ENCODE results near the gene MAP1LC3A.

Gene MAP1LC3A

DNA sequence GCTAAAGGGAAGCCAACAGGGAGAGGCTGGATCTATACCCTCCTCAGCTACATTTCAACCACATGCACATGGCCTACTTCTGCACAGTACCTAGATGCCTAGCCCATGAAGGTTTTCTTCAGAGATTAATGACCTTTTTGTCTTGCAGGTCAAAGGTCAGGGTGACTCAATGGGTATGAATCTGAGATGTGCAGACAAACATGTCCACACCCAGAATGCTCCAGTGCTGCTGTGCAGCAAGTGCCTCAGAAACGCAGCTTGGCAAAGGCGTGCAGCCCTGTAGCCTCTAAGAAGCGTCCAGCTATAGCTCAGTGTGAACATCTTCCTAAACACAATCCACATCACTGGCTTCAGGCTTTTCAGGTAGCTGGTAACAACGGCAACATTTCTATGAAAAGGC lies 24.4 kb downstream of the MAP1LC3A start:
- no peak for DNase-seq (ENCODE audit: low read depth, low spot score)
- Histone ChIP-seq H3K27me3 (ENCODE audit: control insufficient read depth, insufficient read depth, low read length) (0 out of 2 replicates have a peak, but pooled peaks cover 1% of the 10 kb centered on the region), H3K36me3 (ENCODE audit: control insufficient read depth, insufficient read depth, low read length) (0 out of 2 replicates have a peak, but pooled peaks cover 2% of the 10 kb centered on the region), H3K4me1 (ENCODE audit: control insufficient read depth, insufficient read depth, low read length) (no peaks in the 10 kb centered on the region), H3K9me3 (ENCODE audit: control insufficient read depth, insufficient read depth, low read length) (no peaks in the 10 kb centered on the region), H3K4me3 (ENCODE audit: low read length) (no peak overlapping the region; the same call in 1 of the 2 replicates), H3K27ac (ENCODE audit: low read length) (no peak overlapping the region)
- no CpG with 5 or more reads among the region's 4 CpGs for WGBS (ENCODE audit: insufficient coverage, insufficient read length)

DNA sequence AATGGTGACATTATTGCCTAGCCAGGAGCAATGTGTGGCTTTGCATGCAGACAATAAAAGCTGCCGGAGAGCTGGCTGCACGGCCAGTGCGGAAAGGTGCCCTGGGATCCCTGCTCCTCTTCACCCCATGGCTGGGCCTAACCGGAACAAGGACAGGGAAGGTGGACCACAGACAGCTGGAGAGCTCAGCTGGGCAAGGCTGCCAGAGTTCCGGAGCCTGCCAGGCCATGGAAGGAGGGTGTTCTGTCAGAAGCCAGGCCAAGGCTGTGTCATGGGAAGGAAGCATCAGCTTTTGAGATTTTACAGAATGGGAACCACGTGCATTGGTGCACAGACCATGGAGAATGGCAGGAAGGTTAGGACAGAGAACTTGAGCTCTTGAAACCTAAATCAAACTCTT lies 25.0 kb downstream of the MAP1LC3A start:
- Histone ChIP-seq H3K27ac (ENCODE audit: low read length) (no peak overlapping the region), H3K4me3 (ENCODE audit: low read length) (no peak overlapping the region), H3K36me3 (ENCODE audit: control insufficient read depth, insufficient read depth, low read length) (0 out of 2 replicates have a peak, but pooled peaks cover 2% of the 10 kb centered on the region), H3K27me3 (ENCODE audit: control insufficient read depth, insufficient read depth, low read length) (0 out of 2 replicates have a peak, but pooled peaks cover 1% of the 10 kb centered on the region), H3K4me1 (ENCODE audit: control insufficient read depth, insufficient read depth, low read length) (no peaks in the 10 kb centered on the region), H3K9me3 (ENCODE audit: control insufficient read depth, insufficient read depth, low read length) (no peaks in the 10 kb centered on the region)
- no CpG with 5 or more reads among the region's 6 CpGs for WGBS (ENCODE audit: insufficient coverage, insufficient read length)
- no peak for DNase-seq (ENCODE audit: low read depth, low spot score)

DNA sequence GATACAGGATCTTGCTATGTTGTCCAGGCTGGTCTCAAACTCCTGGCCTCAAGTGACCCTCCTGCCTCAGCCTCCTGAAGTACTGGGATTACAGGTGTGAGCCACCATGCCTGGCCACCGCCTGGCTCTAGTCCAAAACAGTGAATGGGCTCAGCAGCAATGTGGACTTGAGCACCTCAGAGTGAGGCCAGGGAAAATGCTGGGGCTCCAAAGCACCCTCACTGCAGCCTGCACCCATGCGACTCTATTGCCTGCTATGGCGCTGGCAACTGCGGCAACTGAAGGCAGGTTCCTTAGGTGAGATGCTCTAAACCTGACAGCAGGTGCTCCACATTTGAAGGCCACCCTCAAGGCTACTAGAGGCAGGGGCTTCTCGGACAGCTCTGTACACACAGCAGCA lies 26.5 kb downstream of the MAP1LC3A start:
- 0 out of 2 replicates have a peak, but pooled peaks cover 1% of the 10 kb centered on the region for H3K27me3 ChIP-seq (ENCODE audit: control insufficient read depth, insufficient read depth, low read length)
- 0 out of 2 replicates have a peak, but pooled peaks cover 2% of the 10 kb centered on the region for H3K36me3 ChIP-seq (ENCODE audit: control insufficient read depth, insufficient read depth, low read length)
- H3K27ac ChIP-seq (ENCODE audit: low read length), result no peak overlapping the region
- no peak for DNase-seq (ENCODE audit: low read depth, low spot score)
- H3K4me1 ChIP-seq (ENCODE audit: control insufficient read depth, insufficient read depth, low read length), result no peaks in the 10 kb centered on the region
- H3K9me3 ChIP-seq (ENCODE audit: control insufficient read depth, insufficient read depth, low read length), result no peaks in the 10 kb centered on the region
- WGBS (ENCODE audit: insufficient coverage, insufficient read length), result no CpG with 5 or more reads among the region's 5 CpGs
- no peak overlapping the region for H3K4me3 ChIP-seq (ENCODE audit: low read length)

DNA sequence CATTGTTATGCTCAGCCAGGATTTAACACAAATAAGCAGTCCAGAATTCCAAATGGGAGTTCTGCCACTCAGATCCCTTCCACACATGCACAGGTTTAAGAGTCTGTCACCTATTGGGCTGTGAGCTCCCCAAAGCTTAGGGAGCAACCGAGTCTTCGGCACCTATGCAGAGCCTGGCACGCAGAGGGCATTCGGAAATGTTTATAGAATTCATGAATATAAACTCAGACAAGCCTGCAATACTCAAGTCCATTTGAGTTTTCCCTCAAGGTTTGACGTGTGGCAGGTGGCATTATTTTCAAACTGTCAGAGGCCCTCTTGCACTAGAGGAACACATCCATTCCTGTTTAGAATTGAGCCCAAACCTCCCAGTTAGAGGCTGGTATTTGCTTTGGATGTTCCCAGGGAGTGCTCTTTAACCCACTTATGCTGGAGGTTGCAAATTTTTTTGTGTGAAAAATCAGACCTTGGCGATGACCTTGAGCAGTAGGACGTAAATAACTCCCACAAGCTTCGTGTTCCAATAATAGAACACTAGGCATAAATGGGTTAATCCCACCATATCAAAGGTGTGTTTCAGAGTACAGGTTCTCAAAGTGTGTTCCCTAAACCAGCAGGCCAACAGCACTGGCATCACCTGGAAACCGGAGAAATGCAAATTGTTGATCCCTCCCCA lies 28.1 kb downstream of the MAP1LC3A start:
- Histone ChIP-seq H3K27me3 (ENCODE audit: control insufficient read depth, insufficient read depth, low read length) (0 out of 2 replicates have a peak, but pooled peaks cover 1% of the 10 kb centered on the region), H3K4me1 (ENCODE audit: control insufficient read depth, insufficient read depth, low read length) (no peaks in the 10 kb centered on the region), H3K27ac (ENCODE audit: low read length) (no peak overlapping the region), H3K36me3 (ENCODE audit: control insufficient read depth, insufficient read depth, low read length) (0 out of 2 replicates have a peak, but pooled peaks cover 2% of the 10 kb centered on the region), H3K9me3 (ENCODE audit: control insufficient read depth, insufficient read depth, low read length) (no peaks in the 10 kb centered on the region), H3K4me3 (ENCODE audit: low read length) (no peak overlapping the region)
- no peak for DNase-seq (ENCODE audit: low read depth, low spot score)
- WGBS (ENCODE audit: insufficient coverage, insufficient read length), result no CpG with 5 or more reads among the region's 9 CpGs

DNA sequence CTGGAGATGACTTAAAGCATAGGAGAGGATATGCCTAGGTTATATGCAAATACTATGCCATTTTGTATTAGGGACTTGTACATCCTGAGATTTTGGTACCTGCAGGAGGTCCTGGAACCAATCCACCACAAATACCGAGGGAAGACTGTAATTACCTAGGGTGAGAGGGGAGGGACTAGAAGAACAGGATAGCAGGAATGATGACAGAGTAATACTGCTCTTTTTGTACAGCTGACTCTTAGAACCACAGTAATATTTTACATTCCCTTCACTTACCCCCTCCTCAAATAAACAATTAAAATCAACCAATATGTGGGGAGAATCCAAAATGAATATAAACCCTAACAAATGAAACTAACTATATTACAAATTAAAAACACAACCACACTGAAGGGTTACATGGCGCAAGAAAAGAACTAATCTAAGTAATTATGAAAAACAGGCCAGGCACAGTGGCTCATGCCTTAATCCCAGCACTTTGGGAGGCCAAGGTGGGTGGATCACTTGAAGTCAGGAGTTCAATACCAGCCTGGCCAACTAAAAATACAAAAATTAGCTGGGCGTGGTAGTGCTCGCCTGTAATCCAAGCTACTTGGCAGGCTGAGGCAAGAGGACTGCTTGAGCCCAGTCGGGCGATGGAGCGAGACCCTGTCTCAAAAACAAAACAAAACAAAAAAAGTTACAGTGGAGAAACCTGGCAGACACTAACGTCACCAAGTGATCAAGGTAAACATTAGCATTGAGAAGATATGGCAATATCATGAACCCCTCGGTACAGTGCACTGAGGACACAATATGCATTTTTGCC lies 37.1 kb downstream of the MAP1LC3A start:
- Histone ChIP-seq H3K27me3 (ENCODE audit: control insufficient read depth, insufficient read depth, low read length) (no peaks in the 10 kb centered on the region), H3K36me3 (ENCODE audit: control insufficient read depth, insufficient read depth, low read length) (no peaks in the 10 kb centered on the region), H3K27ac (ENCODE audit: low read length) (no peak overlapping the region), H3K4me3 (ENCODE audit: low read length) (no peak overlapping the region), H3K4me1 (ENCODE audit: control insufficient read depth, insufficient read depth, low read length) (no peaks in the 10 kb centered on the region; the same call in 1 of the 2 replicates), H3K9me3 (ENCODE audit: control insufficient read depth, insufficient read depth, low read length) (no peaks in the 10 kb centered on the region)
- no CpG with 5 or more reads among the region's 9 CpGs for WGBS (ENCODE audit: insufficient coverage, insufficient read length)
- no peak for DNase-seq (ENCODE audit: low read depth, low spot score)

DNA sequence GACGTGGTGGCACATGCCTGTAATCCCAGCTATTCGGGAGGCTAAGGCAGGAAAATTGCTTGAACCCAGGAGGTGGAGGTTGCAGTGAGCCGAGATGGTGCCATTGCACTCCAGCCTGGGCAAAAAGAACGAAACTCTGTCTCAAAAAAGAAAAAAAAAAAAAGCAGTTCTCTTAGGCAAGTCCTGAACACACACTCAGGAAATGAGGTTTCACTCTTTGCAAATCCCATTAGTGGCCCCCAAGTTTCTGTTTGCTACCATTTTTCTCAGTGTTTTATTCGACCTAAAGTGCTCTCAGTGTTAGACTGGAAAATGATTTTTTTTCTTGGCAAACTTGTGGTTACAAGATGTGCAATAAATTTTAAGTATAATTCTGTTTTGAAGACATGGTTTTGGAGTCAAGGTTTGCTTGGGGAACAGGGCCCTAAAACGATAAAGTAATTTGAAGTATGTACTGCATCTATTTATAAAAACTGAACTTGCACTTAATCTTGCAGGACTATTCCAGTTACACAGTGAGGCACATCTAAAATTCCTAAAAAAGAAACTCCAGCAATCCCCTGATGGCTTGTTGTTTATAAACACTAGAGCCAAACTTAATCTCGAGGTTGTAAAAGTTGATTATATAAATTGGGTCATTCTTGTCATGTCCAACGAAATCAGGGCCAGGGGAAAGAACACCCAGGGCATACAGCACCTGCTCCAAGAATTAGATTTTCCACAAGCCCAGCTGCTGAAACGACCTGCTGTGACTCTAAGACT lies 42.6 kb downstream of the MAP1LC3A start:
- H3K9me3 ChIP-seq (ENCODE audit: control insufficient read depth, insufficient read depth, low read length), result no peaks in the 10 kb centered on the region
- WGBS (ENCODE audit: insufficient coverage, insufficient read length), result no CpG with 5 or more reads among the region's 9 CpGs
- H3K4me3 ChIP-seq (ENCODE audit: low read length), result no peak overlapping the region
- no peaks in the 10 kb centered on the region for H3K36me3 ChIP-seq (ENCODE audit: control insufficient read depth, insufficient read depth, low read length)
- no peaks in the 10 kb centered on the region for H3K27me3 ChIP-seq (ENCODE audit: control insufficient read depth, insufficient read depth, low read length)
- DNase-seq (ENCODE audit: low read depth, low spot score), result no peak
- H3K27ac ChIP-seq (ENCODE audit: low read length), result no peak overlapping the region
- H3K4me1 ChIP-seq (ENCODE audit: control insufficient read depth, insufficient read depth, low read length), result no peaks in the 10 kb centered on the region

DNA sequence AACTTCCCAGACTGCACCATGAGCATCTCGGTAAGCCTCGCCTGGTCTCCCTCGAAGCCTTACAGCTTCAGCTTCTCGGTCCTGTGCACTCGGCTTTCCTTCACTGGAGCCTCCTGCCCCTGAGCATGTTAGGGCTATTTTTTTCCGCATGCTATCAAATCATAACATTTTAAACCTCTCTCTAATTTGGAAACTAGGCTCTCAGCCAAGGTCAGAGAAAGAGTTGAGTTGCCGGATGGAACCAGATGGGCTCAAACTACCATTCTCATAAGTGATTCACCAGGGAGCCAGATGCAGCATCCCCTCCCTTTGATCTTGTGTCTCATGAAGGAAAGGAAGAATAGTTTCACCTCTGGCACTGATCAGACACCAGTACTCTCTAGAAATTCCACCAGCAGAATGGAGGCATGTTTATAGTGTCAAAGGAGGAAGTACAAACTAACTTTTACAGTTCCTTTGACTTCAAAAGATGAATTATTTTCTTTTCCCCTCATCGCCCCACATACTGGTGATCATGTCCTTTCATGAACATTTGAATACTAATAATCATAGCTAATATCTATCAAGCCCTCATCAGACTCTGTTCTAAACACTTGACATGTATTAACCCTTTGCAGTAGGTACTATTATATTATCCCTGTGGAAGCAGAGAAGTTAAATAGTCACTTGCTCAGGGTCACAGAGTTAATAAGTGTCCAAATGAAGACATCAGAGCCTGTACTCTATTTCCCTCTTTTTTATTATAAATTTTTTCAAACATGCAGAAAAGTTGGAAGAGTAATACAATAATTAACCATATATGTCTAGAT lies 46.7 kb downstream of the MAP1LC3A start:
- Histone ChIP-seq H3K9me3 (ENCODE audit: control insufficient read depth, insufficient read depth, low read length) (no peaks in the 10 kb centered on the region), H3K4me1 (ENCODE audit: control insufficient read depth, insufficient read depth, low read length) (no peaks in the 10 kb centered on the region; the same call in 1 of the 2 replicates), H3K27me3 (ENCODE audit: control insufficient read depth, insufficient read depth, low read length) (no peaks in the 10 kb centered on the region), H3K36me3 (ENCODE audit: control insufficient read depth, insufficient read depth, low read length) (no peaks in the 10 kb centered on the region), H3K4me3 (ENCODE audit: low read length) (no peak overlapping the region), H3K27ac (ENCODE audit: low read length) (no peak overlapping the region)
- DNase-seq (ENCODE audit: low read depth, low spot score), result no peak
- WGBS (ENCODE audit: insufficient coverage, insufficient read length), result no CpG with 5 or more reads among the region's 8 CpGs

DNA sequence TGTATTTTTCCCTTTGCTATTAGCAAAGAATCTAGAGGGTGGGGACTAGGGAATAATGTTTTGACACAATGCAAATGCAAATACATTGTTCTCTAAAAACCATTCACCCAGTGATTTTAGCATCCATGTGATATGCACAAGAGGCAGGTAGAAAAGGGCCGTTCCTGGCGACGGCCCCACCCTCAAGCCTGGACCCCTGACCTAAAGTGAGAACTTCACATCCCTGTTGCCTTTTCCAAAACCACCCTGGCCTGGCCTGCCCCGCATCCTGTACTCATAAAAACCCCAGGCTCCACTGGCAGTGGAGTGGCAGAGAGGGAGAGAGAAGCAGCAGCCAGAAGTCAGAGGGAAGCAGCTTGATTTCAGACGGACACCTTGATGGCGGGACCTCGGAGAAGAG lies 48.5 kb downstream of the MAP1LC3A start:
- no CpG with 5 or more reads among the region's 7 CpGs for WGBS (ENCODE audit: insufficient coverage, insufficient read length)
- Histone ChIP-seq H3K27me3 (ENCODE audit: control insufficient read depth, insufficient read depth, low read length) (no peaks in the 10 kb centered on the region), H3K36me3 (ENCODE audit: control insufficient read depth, insufficient read depth, low read length) (no peaks in the 10 kb centered on the region), H3K4me3 (ENCODE audit: low read length) (no peak overlapping the region), H3K9me3 (ENCODE audit: control insufficient read depth, insufficient read depth, low read length) (no peaks in the 10 kb centered on the region), H3K27ac (ENCODE audit: low read length) (no peak overlapping the region), H3K4me1 (ENCODE audit: control insufficient read depth, insufficient read depth, low read length) (no peaks in the 10 kb centered on the region; the same call in 1 of the 2 replicates)
- DNase-seq (ENCODE audit: low read depth, low spot score), result no peak
